H9 (cell line): ENCODE results near the gene IL9R. TPM values are rescaled to one million over a fixed set of nuclear protein-coding genes. Genes with fewer than 3 reads are reported as not detected.

Source experiments
- DNase-seq: peaks from one replicate; pipeline ENCODE4 v3.0.0-alpha.2; 2017
- H2AFZ ChIP-seq: one replicate; pipeline ENCODE4 v1.6.1; 2013; ENCODE audit warnings: mild to moderate bottlenecking, low read length, control low read depth, moderate library complexity
- H2AK5ac ChIP-seq: 2 replicates; pipeline ENCODE4 v1.6.1; 2013; ENCODE audit warnings: low read length, control low read depth, mixed read lengths; ENCODE audit not compliant: insufficient read length
- H2BK120ac ChIP-seq: one replicate; pipeline ENCODE4 v1.6.1; 2013; ENCODE audit warnings: low read depth, mild to moderate bottlenecking, low read length, control low read depth, inconsistent platforms; ENCODE audit not compliant: poor library complexity, severe bottlenecking
- H2BK12ac ChIP-seq: 2 replicates; pipeline ENCODE4 v1.6.1; 2013; ENCODE audit warnings: low read length, control low read depth, mixed read lengths, low read depth; ENCODE audit not compliant: insufficient read length
- H2BK15ac ChIP-seq: 2 replicates; pipeline ENCODE4 v1.6.1; 2013; ENCODE audit warnings: low read depth, low read length, control low read depth
- H2BK20ac ChIP-seq: one replicate; pipeline ENCODE4 v1.6.1; 2013; ENCODE audit warnings: low read depth, mild to moderate bottlenecking, low read length, control low read depth, inconsistent platforms; ENCODE audit not compliant: poor library complexity, severe bottlenecking
- H2BK5ac ChIP-seq: 2 replicates; pipeline ENCODE4 v1.6.1; 2013; ENCODE audit warnings: low read length, control low read depth, mixed read lengths; ENCODE audit not compliant: insufficient read length
- H3K14ac ChIP-seq: 2 replicates; pipeline ENCODE4 v1.6.1; 2013; ENCODE audit warnings: low read length, control low read depth; ENCODE audit not compliant: insufficient read depth
- H3K18ac ChIP-seq: 2 replicates; pipeline ENCODE4 v1.6.1; 2013; ENCODE audit warnings: low read depth, mild to moderate bottlenecking, mixed read lengths, low read length, control low read depth; ENCODE audit not compliant: insufficient read length
- H3K23ac ChIP-seq: 2 replicates; pipeline ENCODE4 v1.6.1; 2013; ENCODE audit warnings: low read length, control low read depth, mixed read lengths, low read depth; ENCODE audit not compliant: insufficient read length
- H3K23me2 ChIP-seq: 2 replicates; pipeline ENCODE4 v1.6.1; 2013; ENCODE audit warnings: low read depth, mild to moderate bottlenecking, mixed read lengths, low read length, control low read depth; ENCODE audit not compliant: insufficient read length, poor library complexity, severe bottlenecking
- H3K27ac ChIP-seq: 2 replicates; pipeline ENCODE4 v1.5.1; 2013; ENCODE audit warnings: low read length, control low read depth, mixed read lengths, low read depth; ENCODE audit not compliant: insufficient read length
- H3K27me3 ChIP-seq: 2 replicates; pipeline ENCODE4 v1.6.1; 2013; ENCODE audit warnings: low read length, control low read depth, inconsistent platforms; ENCODE audit not compliant: insufficient read depth
- H3K4ac ChIP-seq: 2 replicates; pipeline ENCODE4 v1.6.1; 2013; ENCODE audit warnings: low read depth, mild to moderate bottlenecking, control low read depth, inconsistent platforms, low read length, moderate library complexity
- H3K4me1 ChIP-seq: 2 replicates; pipeline ENCODE4 v1.6.1; 2013; ENCODE audit warnings: low read length, control low read depth, inconsistent platforms; ENCODE audit not compliant: insufficient read depth
- H3K4me2 ChIP-seq: 2 replicates; pipeline ENCODE4 v1.6.1; 2013; ENCODE audit warnings: low read length, control low read depth, mixed read lengths; ENCODE audit not compliant: insufficient read length, insufficient read depth
- H3K56ac ChIP-seq: 2 replicates; pipeline ENCODE4 v1.6.1; 2013; ENCODE audit warnings: low read depth, mild to moderate bottlenecking, mixed read lengths, low read length, control low read depth; ENCODE audit not compliant: insufficient read length
- H3K79me1 ChIP-seq: 2 replicates; pipeline ENCODE4 v1.6.1; 2013; ENCODE audit warnings: low read depth, mild to moderate bottlenecking, moderate library complexity, low read length, control low read depth, inconsistent platforms; ENCODE audit not compliant: insufficient read depth, poor library complexity, severe bottlenecking
- H3K79me2 ChIP-seq: 2 replicates; pipeline ENCODE4 v1.6.1; 2013; ENCODE audit warnings: low read length, control low read depth, inconsistent platforms; ENCODE audit not compliant: insufficient read depth
- H3K9ac ChIP-seq: 2 replicates; pipeline ENCODE4 v1.6.1; 2013; ENCODE audit warnings: low read length, control low read depth, mixed read lengths; ENCODE audit not compliant: insufficient read length; ENCODE audit errors: extremely low read depth
- H3K9me3 ChIP-seq: one replicate; pipeline ENCODE4 v1.6.1; 2013; ENCODE audit warnings: low read depth, low read length, inconsistent platforms; ENCODE audit not compliant: control insufficient read depth
- H3T11ph ChIP-seq: one replicate; pipeline ENCODE4 v1.6.1; 2013; ENCODE audit warnings: mild to moderate bottlenecking, low read length, control low read depth, inconsistent platforms
- H4K20me1 ChIP-seq: one replicate; pipeline ENCODE4 v1.6.1; 2013; ENCODE audit not compliant: control insufficient read depth, insufficient read length, insufficient read depth
- H4K5ac ChIP-seq: 2 replicates; pipeline ENCODE4 v1.6.1; 2013; ENCODE audit warnings: low read depth, mild to moderate bottlenecking, mixed read lengths, low read length, control low read depth; ENCODE audit not compliant: insufficient read length
- H4K8ac ChIP-seq: replicated peaks from 2 replicates; pipeline ENCODE4 v1.6.1; 2013; ENCODE audit warnings: low read length, control low read depth, mixed read lengths, low read depth; ENCODE audit not compliant: insufficient read length
- H4K91ac ChIP-seq: 2 replicates; pipeline ENCODE4 v1.6.1; 2013; ENCODE audit warnings: low read depth, mild to moderate bottlenecking, moderate library complexity, mixed read lengths, low read length, control low read depth; ENCODE audit not compliant: insufficient read length
- H3K27ac Mint-ChIP-seq, 3 experiments: 2 replicates in 2 of 3; 3 replicates in 1 of 3; pipeline ENCODE4 v1.8.0; 2020 to 2021; ENCODE audit warnings: mixed read lengths in 3 of 3, mild to moderate bottlenecking in 1 of 3, moderate library complexity in 1 of 3
- H3K27me3 Mint-ChIP-seq: 2 replicates; pipeline ENCODE4 v1.8.0; 2021; ENCODE audit warnings: low read depth, mild to moderate bottlenecking, moderate library complexity, mixed read lengths
- H3K36me3 Mint-ChIP-seq, 3 experiments: 2 replicates in 2 of 3; 3 replicates in 1 of 3; pipeline ENCODE4 v1.8.0; 2020 to 2021; ENCODE audit warnings: low read depth in 3 of 3, mixed read lengths in 3 of 3; ENCODE audit not compliant: insufficient read depth in 1 of 3
- H3K4me1 Mint-ChIP-seq, 2 experiments: 2 replicates each; pipeline ENCODE4 v1.8.0; 2020; ENCODE audit warnings: mixed read lengths in 2 of 2
- H3K4me3 Mint-ChIP-seq, 2 experiments: 2 replicates in 1 of 2; 3 replicates in 1 of 2; pipeline ENCODE4 v1.8.0; 2020 to 2021; ENCODE audit warnings: mild to moderate bottlenecking in 2 of 2, mixed read lengths in 2 of 2, moderate library complexity in 1 of 2
- H3K9me3 Mint-ChIP-seq, 2 experiments: 2 replicates in 1 of 2; 3 replicates in 1 of 2; pipeline ENCODE4 v1.8.0; 2020; ENCODE audit warnings: mild to moderate bottlenecking in 2 of 2, mixed read lengths in 2 of 2, moderate library complexity in 1 of 2
- WGBS: extraction: QIAGEN DNeasy Blood & Tissue Kit; methylation state at CpG from one replicate; pipeline ENCODE4 v1.1.7; 2013; ENCODE audit warnings: missing lambda C conversion rate, low lambda C conversion rate, mixed read lengths; ENCODE audit not compliant: insufficient read length; ENCODE audit errors: extremely low coverage; 5-methylcytosine and 5-hydroxymethylcytosine counted together
- total RNA-seq: library from RNA; stranded (reverse); gene quantifications from 2 replicates; pipeline ENCODE4 v1.2.1, GENCODE V29; 2021
- TF ChIP-seq, protein P1 (sequence below): fragments of 200-600 bp; sonication (generic); conservative IDR thresholded peaks from 3 replicates; pipeline ENCODE4 v1.8.0; 2021; ENCODE audit warnings: antibody characterized with exemption, mild to moderate bottlenecking

The IL9R gene
- total RNA-seq, 1 experiment from 2014 or later = 0.72 TPM

DNA sequence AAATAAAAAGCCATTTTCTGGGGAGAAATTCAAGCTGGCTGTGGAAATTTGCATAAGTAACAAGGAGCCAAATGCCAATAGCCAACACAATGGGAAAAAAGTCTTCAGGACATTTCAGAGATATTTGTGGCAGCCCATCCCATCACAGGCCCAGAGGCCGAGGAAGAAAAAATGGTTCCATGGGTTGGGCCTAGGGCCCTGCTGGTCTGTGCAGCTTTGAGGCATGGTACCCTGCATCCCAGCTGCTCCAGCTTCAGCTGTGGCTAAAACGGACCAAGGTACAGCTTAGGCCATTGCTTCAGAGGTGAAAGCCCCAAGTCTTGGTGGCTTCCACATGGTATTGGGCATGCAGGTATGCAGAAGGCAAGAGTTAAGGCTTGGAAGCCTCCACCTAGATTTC, 14.2 kb upstream of the IL9R start:
- Histone ChIP-seq H4K91ac (no peak overlapping the region), H2BK120ac (no peak overlapping the region), H3K4me1 (no peaks in the 10 kb centered on the region), H3K23ac (no peak overlapping the region), H2AFZ (no peak overlapping the region), H2BK12ac (no peak overlapping the region), H3K9me3 (peaks cover 25% of the 10 kb centered on the region), H2AK5ac (no peak overlapping the region), H3K9ac (no peak overlapping the region), H3K79me1 (no peaks in the 10 kb centered on the region), H2BK20ac (no peak overlapping the region), H4K8ac (no peak overlapping the region), H3K23me2 (no peaks in the 10 kb centered on the region), H3K4me2 (no peak overlapping the region), H3K18ac (no peak overlapping the region), H3T11ph (no peak overlapping the region), H3K27me3 (no peaks in the 10 kb centered on the region; the same call in 1 of the 2 replicates), H3K14ac (no peak overlapping the region), H2BK15ac (no peak overlapping the region), H3K56ac (no peak overlapping the region), H3K4ac (no peak overlapping the region), H2BK5ac (no peak overlapping the region), H4K5ac (no peak overlapping the region), H3K79me2 (no peaks in the 10 kb centered on the region), H3K27ac (no peak overlapping the region), H4K20me1 (no peaks in the 10 kb centered on the region)
- TF ChIP-seq, protein P1, sequence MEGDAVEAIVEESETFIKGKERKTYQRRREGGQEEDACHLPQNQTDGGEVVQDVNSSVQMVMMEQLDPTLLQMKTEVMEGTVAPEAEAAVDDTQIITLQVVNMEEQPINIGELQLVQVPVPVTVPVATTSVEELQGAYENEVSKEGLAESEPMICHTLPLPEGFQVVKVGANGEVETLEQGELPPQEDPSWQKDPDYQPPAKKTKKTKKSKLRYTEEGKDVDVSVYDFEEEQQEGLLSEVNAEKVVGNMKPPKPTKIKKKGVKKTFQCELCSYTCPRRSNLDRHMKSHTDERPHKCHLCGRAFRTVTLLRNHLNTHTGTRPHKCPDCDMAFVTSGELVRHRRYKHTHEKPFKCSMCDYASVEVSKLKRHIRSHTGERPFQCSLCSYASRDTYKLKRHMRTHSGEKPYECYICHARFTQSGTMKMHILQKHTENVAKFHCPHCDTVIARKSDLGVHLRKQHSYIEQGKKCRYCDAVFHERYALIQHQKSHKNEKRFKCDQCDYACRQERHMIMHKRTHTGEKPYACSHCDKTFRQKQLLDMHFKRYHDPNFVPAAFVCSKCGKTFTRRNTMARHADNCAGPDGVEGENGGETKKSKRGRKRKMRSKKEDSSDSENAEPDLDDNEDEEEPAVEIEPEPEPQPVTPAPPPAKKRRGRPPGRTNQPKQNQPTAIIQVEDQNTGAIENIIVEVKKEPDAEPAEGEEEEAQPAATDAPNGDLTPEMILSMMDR = no peak
- H3K27me3 Mint-ChIP-seq = no peaks in the 10 kb centered on the region
- H3K36me3 Mint-ChIP-seq = peaks cover 0 to 10% (median 9%) of the 10 kb centered on the region in 3 experiments; a peak in 6 of 7 replicates
- no peaks in the 10 kb centered on the region for H3K4me1 Mint-ChIP-seq
- H3K9me3 Mint-ChIP-seq = peaks cover 47 to 51% of the 10 kb centered on the region in 2 experiments
- no CpG with 5 or more reads among the region's 2 CpGs for WGBS
- H3K27ac Mint-ChIP-seq = no peak overlapping the region
- H3K4me3 Mint-ChIP-seq = no peak overlapping the region
- no peak for DNase-seq
